Neural progenitor cell (in vitro differentiated cells): ENCODE measurements around the gene INPP4A. TPM values are rescaled to one million over a fixed set of nuclear protein-coding genes. Genes with fewer than 3 reads are reported as not detected.

Experiments
- DNase-seq: peaks from one replicate; pipeline ENCODE4 v3.0.0-alpha.2; 2016; ENCODE audit warnings: low spot score
- H2AFZ ChIP-seq: fragments of 200-600 bp; sonication (generic); replicated peaks from 2 replicates; pipeline ENCODE4 v1.6.1; 2016; ENCODE audit warnings: antibody characterized with exemption
- H3F3A ChIP-seq: fragments of 200-600 bp; sonication (generic); 2 replicates; pipeline ENCODE4 v1.6.1; 2016; ENCODE audit warnings: antibody characterized with exemption, low read depth
- H3K27ac ChIP-seq: fragments of 200-600 bp; sonication (generic); 2 replicates; pipeline ENCODE4 v1.5.1; 2016; ENCODE audit warnings: mild to moderate bottlenecking
- H3K27me3 ChIP-seq: fragments of 200-600 bp; sonication (generic); 2 replicates; pipeline ENCODE4 v1.6.1; 2016; ENCODE audit warnings: mild to moderate bottlenecking, moderate library complexity
- H3K36me3 ChIP-seq: fragments of 200-600 bp; sonication (generic); 2 replicates; pipeline ENCODE4 v1.5.1; 2016
- H3K4me1 ChIP-seq: fragments of 200-600 bp; sonication (generic); 2 replicates; pipeline ENCODE4 v1.6.1; 2016; ENCODE audit warnings: mixed run types
- H3K4me2 ChIP-seq: fragments of 200-600 bp; sonication (generic); 2 replicates; pipeline ENCODE4 v1.6.1; 2016
- H3K4me3 ChIP-seq: fragments of 200-600 bp; sonication (generic); 2 replicates; pipeline ENCODE4 v1.5.1; 2016
- H3K79me2 ChIP-seq: fragments of 200-600 bp; sonication (generic); 2 replicates; pipeline ENCODE4 v1.6.1; 2016; ENCODE audit warnings: low read depth
- H3K9ac ChIP-seq: fragments of 200-600 bp; sonication (generic); 2 replicates; pipeline ENCODE4 v1.6.1; 2016
- H3K9me3 ChIP-seq: fragments of 200-600 bp; sonication (generic); 2 replicates; pipeline ENCODE4 v1.5.1; 2016; ENCODE audit warnings: low read depth
- H4K20me1 ChIP-seq: fragments of 200-600 bp; sonication (generic); 2 replicates; pipeline ENCODE4 v1.6.1; 2016; ENCODE audit warnings: low read depth
- H3K27ac Mint-ChIP-seq: 3 replicates; pipeline ENCODE4 v1.8.0; 2021; ENCODE audit warnings: mixed read lengths
- H3K27me3 Mint-ChIP-seq: 2 replicates; pipeline ENCODE4 v1.8.0; 2022; ENCODE audit warnings: low read depth, mild to moderate bottlenecking, inconsistent platforms, moderate library complexity, mixed read lengths; ENCODE audit not compliant: insufficient read depth
- H3K36me3 Mint-ChIP-seq: 3 replicates; pipeline ENCODE4 v1.8.0; 2021; ENCODE audit warnings: mixed read lengths
- H3K4me1 Mint-ChIP-seq: 3 replicates; pipeline ENCODE4 v1.8.0; 2021; ENCODE audit warnings: mixed read lengths
- H3K4me3 Mint-ChIP-seq: 3 replicates; pipeline ENCODE4 v1.8.0; 2021; ENCODE audit warnings: mild to moderate bottlenecking, moderate library complexity, mixed read lengths
- H3K9me3 Mint-ChIP-seq: 3 replicates; pipeline ENCODE4 v1.8.0; 2020; ENCODE audit warnings: mixed read lengths
- EZH2 ChIP-seq: fragments of 200-600 bp; sonication (generic); IDR thresholded peaks from 2 replicates; pipeline ENCODE4 v1.6.1; 2017; ENCODE audit warnings: antibody characterized with exemption, mild to moderate bottlenecking, moderate library complexity
- EZH2phosphoT487 ChIP-seq: fragments of 200-600 bp; sonication (generic); IDR thresholded peaks from 2 replicates; pipeline ENCODE4 v1.6.1; 2017; ENCODE audit warnings: antibody characterized with exemption
- total RNA-seq: library from RNA; depleted of rRNA; stranded (reverse); fragments of >200 nt; gene quantifications from 2 replicates; pipeline ENCODE4 v1.2.3, GENCODE V29; 2015; ENCODE audit warnings: low replicate concordance
- TF ChIP-seq, protein P1 (sequence below): fragments of 200-600 bp; sonication (generic); IDR thresholded peaks from 2 replicates; pipeline ENCODE4 v1.5.1; 2017; ENCODE audit warnings: antibody characterized with exemption, mild to moderate bottlenecking

Gene INPP4A
- total RNA-seq, 1 donor from 2014 or later = 35.1 TPM

DNA sequence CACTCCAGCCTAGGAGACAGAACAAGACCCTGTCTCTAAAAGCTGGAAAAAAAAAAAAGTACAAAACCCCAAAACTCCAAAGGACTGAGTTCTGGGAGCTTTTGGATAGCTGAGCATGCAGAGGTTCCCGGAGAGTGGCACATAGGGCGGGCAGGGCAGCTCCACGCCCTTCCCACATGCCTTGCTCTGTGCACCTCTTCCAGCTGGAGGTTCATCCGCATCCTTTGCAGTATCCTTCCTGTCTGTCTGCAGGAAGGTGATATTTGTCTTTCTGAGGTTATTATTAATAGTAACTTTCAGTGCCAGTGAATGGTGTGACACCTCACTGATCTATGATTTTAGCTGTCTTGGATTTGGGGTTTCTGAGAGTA is 70.2 kb downstream of the INPP4A start:
- Histone ChIP-seq H3K4me3 (no peak overlapping the region), H3K9ac (no peak overlapping the region), H3F3A (no peaks in the 10 kb centered on the region), H3K27me3 (no peaks in the 10 kb centered on the region), H3K79me2 (peaks cover 14% of the 10 kb centered on the region), H3K4me2 (no peak overlapping the region), H3K36me3 (no peaks in the 10 kb centered on the region), H2AFZ (no peak overlapping the region), H3K9me3 (no peaks in the 10 kb centered on the region), H4K20me1 (no peaks in the 10 kb centered on the region), H3K4me1 (peaks cover 11% of the 10 kb centered on the region), H3K27ac (no peak overlapping the region)
- H3K27me3 Mint-ChIP-seq = peaks cover 4% of the 10 kb centered on the region
- H3K36me3 Mint-ChIP-seq = peaks cover 7% of the 10 kb centered on the region
- no peak for DNase-seq
- peaks cover 2% of the 10 kb centered on the region for H3K9me3 Mint-ChIP-seq
- H3K4me1 Mint-ChIP-seq = peaks cover 17% of the 10 kb centered on the region
- H3K27ac Mint-ChIP-seq = no peak overlapping the region
- TF ChIP-seq, protein P1, sequence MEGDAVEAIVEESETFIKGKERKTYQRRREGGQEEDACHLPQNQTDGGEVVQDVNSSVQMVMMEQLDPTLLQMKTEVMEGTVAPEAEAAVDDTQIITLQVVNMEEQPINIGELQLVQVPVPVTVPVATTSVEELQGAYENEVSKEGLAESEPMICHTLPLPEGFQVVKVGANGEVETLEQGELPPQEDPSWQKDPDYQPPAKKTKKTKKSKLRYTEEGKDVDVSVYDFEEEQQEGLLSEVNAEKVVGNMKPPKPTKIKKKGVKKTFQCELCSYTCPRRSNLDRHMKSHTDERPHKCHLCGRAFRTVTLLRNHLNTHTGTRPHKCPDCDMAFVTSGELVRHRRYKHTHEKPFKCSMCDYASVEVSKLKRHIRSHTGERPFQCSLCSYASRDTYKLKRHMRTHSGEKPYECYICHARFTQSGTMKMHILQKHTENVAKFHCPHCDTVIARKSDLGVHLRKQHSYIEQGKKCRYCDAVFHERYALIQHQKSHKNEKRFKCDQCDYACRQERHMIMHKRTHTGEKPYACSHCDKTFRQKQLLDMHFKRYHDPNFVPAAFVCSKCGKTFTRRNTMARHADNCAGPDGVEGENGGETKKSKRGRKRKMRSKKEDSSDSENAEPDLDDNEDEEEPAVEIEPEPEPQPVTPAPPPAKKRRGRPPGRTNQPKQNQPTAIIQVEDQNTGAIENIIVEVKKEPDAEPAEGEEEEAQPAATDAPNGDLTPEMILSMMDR = no peak
- no peak for TF ChIP-seq EZH2
- TF ChIP-seq EZH2phosphoT487 = no peak
- no peak overlapping the region for H3K4me3 Mint-ChIP-seq

- peaks cover 17% of the 10 kb centered on the region for H3K4me1 Mint-ChIP-seq
- Histone ChIP-seq H3K4me3 (no peak overlapping the region), H3K9ac (no peak overlapping the region), H3K79me2 (peaks cover 14% of the 10 kb centered on the region), H3F3A (no peaks in the 10 kb centered on the region), H3K9me3 (no peaks in the 10 kb centered on the region), H3K4me1 (peaks cover 11% of the 10 kb centered on the region), H4K20me1 (no peaks in the 10 kb centered on the region), H3K27ac (no peak overlapping the region), H2AFZ (no peak overlapping the region), H3K27me3 (no peaks in the 10 kb centered on the region), H3K36me3 (no peaks in the 10 kb centered on the region), H3K4me2 (no peak overlapping the region)
- no peak overlapping the region for H3K4me3 Mint-ChIP-seq
- no peak for TF ChIP-seq EZH2phosphoT487
- TF ChIP-seq EZH2 = no peak
- TF ChIP-seq, protein P1 = no peak
- H3K27me3 Mint-ChIP-seq = peaks cover 4% of the 10 kb centered on the region
- peaks cover 7% of the 10 kb centered on the region for H3K36me3 Mint-ChIP-seq
- no peak for DNase-seq
- no peak overlapping the region for H3K27ac Mint-ChIP-seq
- no peaks in the 10 kb centered on the region for H3K9me3 Mint-ChIP-seq
Measured at GRCh38 chr2:98515250-98515991, 70.8 kb downstream of the INPP4A start.

GRCh38 chr2:98516571-98516970 is 71.9 kb downstream of the INPP4A start:
- Mint-ChIP-seq H3K9me3 (no peaks in the 10 kb centered on the region), H3K4me3 (no peak overlapping the region), H3K27me3 (peaks cover 2% of the 10 kb centered on the region), H3K36me3 (peaks cover 7% of the 10 kb centered on the region), H3K4me1 (peaks cover 17% of the 10 kb centered on the region), H3K27ac (no peak overlapping the region)
- Histone ChIP-seq H3K4me1 (peaks cover 11% of the 10 kb centered on the region), H3K27ac (no peak overlapping the region), H3K4me2 (no peak overlapping the region), H3K27me3 (no peaks in the 10 kb centered on the region), H3K9me3 (no peaks in the 10 kb centered on the region), H3K4me3 (no peak overlapping the region), H3K36me3 (no peaks in the 10 kb centered on the region), H3K9ac (no peak overlapping the region), H4K20me1 (no peaks in the 10 kb centered on the region), H3F3A (no peaks in the 10 kb centered on the region), H3K79me2 (peaks cover 14% of the 10 kb centered on the region), H2AFZ (no peak overlapping the region)
- TF ChIP-seq, protein P1 = no peak
- TF ChIP-seq EZH2phosphoT487 (no peak), EZH2 (no peak)
- DNase-seq = no peak
